Thyroid gland (tissue), 4 donors: ENCODE results near the gene FAM200A. TPM values are rescaled to one million over a fixed set of nuclear protein-coding genes. Genes with fewer than 3 reads are reported as not detected.

Experiments
- DNase-seq, 2 donors: peaks; one replicate each; pipeline ENCODE4 v3.0.0-alpha.2; 2019
- H3K27ac ChIP-seq, 3 donors: fragments of 200-600 bp; sonication (generic); 1 replicate in 2 of 3; 2 replicates in 1 of 3; pipeline ENCODE4 v1.5.1; 2016 to 2019; ENCODE audit warnings: mild to moderate bottlenecking in 1 of 3, moderate library complexity in 1 of 3
- H3K27me3 ChIP-seq: fragments of 200-600 bp; sonication (generic); one replicate; pipeline ENCODE4 v1.5.1; 2019
- H3K36me3 ChIP-seq, 2 donors: fragments of 200-600 bp; sonication (generic); one replicate each; pipeline ENCODE4 v1.5.1; 2016 to 2019
- H3K4me1 ChIP-seq, 2 donors: fragments of 200-600 bp; sonication (generic); one replicate each; pipeline ENCODE4 v1.5.1; 2017 to 2019
- H3K4me3 ChIP-seq, 3 donors: fragments of 200-600 bp; sonication (generic); replicated peaks in 1 of 3; 1 replicate in 2 of 3; 2 replicates in 1 of 3; pipeline ENCODE4 v1.5.1; 2016; ENCODE audit warnings: mild to moderate bottlenecking in 1 of 3
- H3K9me3 ChIP-seq: fragments of 200-600 bp; sonication (generic); one replicate; pipeline ENCODE4 v1.5.1; 2017
- CTCF ChIP-seq, 6 experiments: fragments of 200-600 bp in 3 of 6; fragments of 450-650 bp in 3 of 6; sonication (generic) in 3 of 6; IDR thresholded peaks; one replicate each; pipeline ENCODE4 v1.5.1; 2016 to 2019; ENCODE audit warnings: antibody characterized with exemption in 6 of 6, mild to moderate bottlenecking in 2 of 6, inconsistent platforms in 1 of 6, moderate library complexity in 1 of 6
- POLR2A ChIP-seq, 2 donors: fragments of 450-650 bp; IDR thresholded peaks; one replicate each; pipeline ENCODE4 v1.6.1; 2017; ENCODE audit warnings: antibody characterized with exemption in 2 of 2, mild to moderate bottlenecking in 2 of 2, moderate library complexity in 1 of 2
- WGBS, 2 donors: methylation state at CpG; one replicate each; pipeline ENCODE4 v1.1.5; 2017; 5-methylcytosine and 5-hydroxymethylcytosine counted together
- intact Hi-C: fragments of 100-400 bp; cut with DNase I; formaldehyde crosslinking; loops from one replicate; pipeline ENCODE4 v1.15.1; 2023
- total RNA-seq, 4 donors: library from RNA; depleted of rRNA; stranded (reverse); fragments of >200 nt; gene quantifications; one replicate each; pipeline ENCODE4 v1.2.3, GENCODE V29; 2016

The FAM200A gene
- total RNA-seq, 4 donors from 2014 or later: 4.4 to 10.6 (median 7.4) TPM

DNA sequence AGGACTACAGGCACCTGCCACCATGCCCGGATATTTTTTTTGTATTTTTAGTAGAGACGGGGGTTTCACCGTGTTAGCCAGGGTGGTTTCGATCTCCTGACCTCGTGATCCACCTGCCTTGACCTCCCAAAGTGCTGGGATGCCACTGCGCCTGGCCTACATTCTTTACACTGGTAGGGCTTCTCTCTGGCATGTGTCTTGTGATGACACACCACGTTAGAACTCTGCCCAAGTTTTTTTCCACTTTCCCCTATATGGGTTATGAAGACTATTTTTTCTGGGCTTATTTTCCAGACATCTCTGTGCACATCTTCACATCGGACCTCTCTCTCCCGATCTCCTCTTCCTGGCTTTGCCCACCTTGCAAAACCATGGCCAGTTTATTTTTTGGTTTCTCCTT, 10.7 kb downstream of the FAM200A start:
- no peak for TF ChIP-seq POLR2A (IDR thresholded peaks at IDR 0.05)
- no peak for TF ChIP-seq CTCF (IDR thresholded peaks at IDR 0.05)
- no peaks in the 10 kb centered on the region for H3K36me3 ChIP-seq
- no peaks in the 10 kb centered on the region for H3K9me3 ChIP-seq
- no peak overlapping the region for H3K4me3 ChIP-seq
- WGBS, 2 donors: 90 to 91% methylated on average over 9 of the region's 9 CpGs
- no peak for DNase-seq
- H3K27ac ChIP-seq: no peak overlapping the region
- no peaks in the 10 kb centered on the region for H3K4me1 ChIP-seq
- intact Hi-C loops: no loop called here
- H3K27me3 ChIP-seq: no peaks in the 10 kb centered on the region

GRCh38 chr7:99540542-99540941, 11.4 kb downstream of the FAM200A start:
- no peak for DNase-seq
- no peaks in the 10 kb centered on the region for H3K36me3 ChIP-seq
- 92% methylated on average over 5 of the region's 5 CpGs for WGBS, 2 donors
- no peaks in the 10 kb centered on the region for H3K27me3 ChIP-seq
- no peak overlapping the region for H3K4me3 ChIP-seq
- TF ChIP-seq CTCF (IDR thresholded peaks at IDR 0.05) (no peak), POLR2A (IDR thresholded peaks at IDR 0.05) (no peak)
- no peaks in the 10 kb centered on the region for H3K4me1 ChIP-seq
- no peaks in the 10 kb centered on the region for H3K9me3 ChIP-seq
- intact Hi-C loops: no loop called here
- no peak overlapping the region for H3K27ac ChIP-seq

GRCh38 chr7:99539213-99539811, 12.6 kb downstream of the FAM200A start:
- Histone ChIP-seq H3K4me3 (no peak overlapping the region), H3K36me3 (no peaks in the 10 kb centered on the region), H3K27ac (no peak overlapping the region), H3K4me1 (no peaks in the 10 kb centered on the region), H3K9me3 (no peaks in the 10 kb centered on the region), H3K27me3 (no peaks in the 10 kb centered on the region)
- TF ChIP-seq POLR2A (IDR thresholded peaks at IDR 0.05) (no peak), CTCF (IDR thresholded peaks at IDR 0.05) (no peak)
- intact Hi-C loops: no loop called here
- 84 to 89% methylated on average over 7 of the region's 7 CpGs for WGBS, 2 donors
- no peak for DNase-seq

DNA sequence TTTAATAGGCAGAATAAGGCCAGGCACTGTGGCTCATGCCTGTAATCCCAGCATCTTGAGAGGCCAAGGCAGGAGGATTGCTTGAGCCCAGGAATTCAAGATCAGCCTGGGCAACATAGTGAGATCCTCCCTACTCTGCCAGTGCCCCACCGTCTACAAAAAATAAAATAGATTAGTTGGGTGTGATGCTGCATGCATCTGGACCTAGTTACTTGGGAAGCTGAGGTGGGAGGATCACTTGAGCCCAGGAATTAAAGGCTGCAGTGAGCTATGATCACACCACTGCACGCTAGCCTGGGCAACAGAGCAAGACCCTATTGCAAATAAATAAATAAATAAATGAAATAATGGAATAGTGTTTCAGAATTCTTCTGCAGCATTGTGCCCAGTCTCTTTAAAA, 16.2 kb downstream of the FAM200A start:
- Histone ChIP-seq H3K27ac (no peak overlapping the region), H3K27me3 (no peaks in the 10 kb centered on the region), H3K4me3 (no peak overlapping the region), H3K4me1 (no peaks in the 10 kb centered on the region), H3K36me3 (peaks cover 15 to 18% of the 10 kb centered on the region in 2 donors), H3K9me3 (no peaks in the 10 kb centered on the region)
- 94 to 97% methylated on average over 2 of the region's 2 CpGs for WGBS, 2 donors
- DNase-seq: no peak
- intact Hi-C loops: no loop called here
- no peak for TF ChIP-seq CTCF (IDR thresholded peaks at IDR 0.05)
- no peak for TF ChIP-seq POLR2A (IDR thresholded peaks at IDR 0.05)

DNA sequence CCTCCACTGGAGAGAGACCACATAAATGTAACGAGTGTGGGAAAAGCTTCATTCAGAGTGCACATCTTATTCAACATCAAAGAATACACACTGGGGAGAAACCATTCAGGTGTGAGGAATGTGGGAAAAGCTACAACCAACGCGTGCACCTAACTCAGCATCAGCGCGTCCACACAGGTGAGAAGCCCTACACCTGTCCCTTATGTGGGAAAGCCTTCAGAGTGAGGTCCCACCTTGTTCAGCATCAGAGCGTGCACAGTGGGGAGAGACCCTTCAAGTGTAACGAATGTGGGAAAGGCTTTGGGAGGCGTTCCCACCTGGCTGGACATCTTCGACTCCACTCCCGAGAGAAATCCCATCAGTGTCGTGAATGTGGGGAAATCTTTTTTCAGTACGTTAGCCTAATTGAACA, 20.6 kb downstream of the FAM200A start:
- Histone ChIP-seq H3K4me3 (no peak overlapping the region), H3K9me3 (no peaks in the 10 kb centered on the region), H3K27ac (no peak overlapping the region), H3K27me3 (no peaks in the 10 kb centered on the region), H3K4me1 (no peaks in the 10 kb centered on the region), H3K36me3 (peaks cover 30 to 34% of the 10 kb centered on the region in 2 donors)
- intact Hi-C loops: no loop called here
- 96 to 98% methylated on average over 12 of the region's 12 CpGs for WGBS, 2 donors
- TF ChIP-seq POLR2A (IDR thresholded peaks at IDR 0.05): no peak
- TF ChIP-seq CTCF (IDR thresholded peaks at IDR 0.05): no peak
- no peak for DNase-seq
